ENCODE measurements around the gene ANKRD22.

The ANKRD22 gene

GRCh38 chr10:88880282-88881076 lies 28.8 kb upstream of the ANKRD22 start:
- TF ChIP-seq EZH2 (IDR thresholded peaks at IDR 0.05; ENCODE audit: borderline replicate concordance, low read depth, low read length, severe bottlenecking) (no peak), CTCF (IDR thresholded peaks at IDR 0.05; ENCODE audit: borderline replicate concordance, extremely low read depth, low read length, poor library complexity, severe bottlenecking) (peak; percentile 44)
- Histone ChIP-seq H3K4me1 (ENCODE audit: insufficient read depth, low read length) (peaks cover 75% of the 10 kb centered on the region), H3K27ac (ENCODE audit: low read length) (peak overlapping the region; percentile 96), H3K9me3 (ENCODE audit: insufficient read depth, low read length, severe bottlenecking) (no peaks in the 10 kb centered on the region), H4K20me1 (ENCODE audit: insufficient read depth, low read length) (peaks cover 12% of the 10 kb centered on the region; the same call in 1 of the 2 replicates), H3K9ac (ENCODE audit: low read depth, low read length) (peak overlapping the region; percentile 90), H3K4me2 (ENCODE audit: insufficient read depth, low read length) (peak overlapping the region; percentile 70), H3K27me3 (ENCODE audit: insufficient read depth, low read length, poor library complexity) (no peaks in the 10 kb centered on the region), H3K4me3 (ENCODE audit: low read depth in 1 of 2, low read length in 2 of 2) (peak overlapping the region; percentile 76 to 85), H3K36me3 (ENCODE audit: insufficient read depth, low read length) (peaks cover 31% of the 10 kb centered on the region), H2AFZ (ENCODE audit: low read depth, low read length) (peak overlapping the region; percentile 91), H3K79me2 (ENCODE audit: insufficient read depth, low read length) (peaks cover 54% of the 10 kb centered on the region)
- ATAC-seq (ENCODE audit: insufficient read depth, low read depth) (peak; percentile 71), DNase-seq (peak; percentile 66)

DNA sequence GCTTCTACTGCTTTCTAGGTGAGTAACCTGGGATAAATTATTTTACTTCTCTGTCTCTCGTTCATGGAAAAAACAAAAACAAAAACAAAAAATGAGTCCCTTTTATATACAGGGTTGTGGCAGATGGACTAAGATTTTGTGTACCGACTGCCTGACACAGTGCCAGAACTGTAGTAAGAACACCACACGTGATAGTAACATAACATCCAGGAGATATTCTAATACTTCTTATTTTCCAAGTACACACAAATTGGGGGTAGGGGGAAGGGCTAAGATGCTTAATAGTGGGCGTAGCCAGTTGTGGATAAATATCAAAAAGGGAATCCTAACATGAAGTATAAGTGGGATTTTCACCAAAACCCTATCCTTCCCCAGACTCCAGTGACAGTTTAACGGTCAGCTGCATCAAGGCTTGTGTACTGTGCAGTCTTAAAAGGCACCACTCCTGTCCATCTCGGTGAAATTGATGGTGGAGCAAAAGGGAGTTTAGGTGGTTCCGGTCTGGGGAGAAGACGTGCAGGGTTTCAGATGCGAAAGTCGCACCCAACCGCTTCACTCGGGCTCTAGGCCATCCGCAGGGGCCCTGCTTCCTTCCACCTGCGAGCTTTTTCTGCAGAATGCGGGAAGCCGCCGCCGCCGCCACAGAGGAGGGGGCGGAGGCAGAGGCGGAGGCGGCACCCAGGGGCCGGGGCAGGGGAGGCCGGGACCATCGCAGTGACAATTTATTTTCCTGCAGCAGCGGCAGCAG lies 28.1 kb upstream of the ANKRD22 start, which contains the start of gene STAMBPL1:
Gene STAMBPL1 (plus strand): TSS at position 712 of the 748 bp plus-strand sequence. CDS start 21,464 bp downstream, outside the sequence.
- Histone ChIP-seq H3K4me1 (ENCODE audit: insufficient read depth, low read length) (peaks cover 71% of the 10 kb centered on the region), H3K9me3 (ENCODE audit: insufficient read depth, low read length, severe bottlenecking) (no peaks in the 10 kb centered on the region), H3K79me2 (ENCODE audit: insufficient read depth, low read length) (peaks cover 46% of the 10 kb centered on the region), H3K9ac (ENCODE audit: low read depth, low read length) (peak within 1 kb of the TSS; percentile 90), H3K36me3 (ENCODE audit: insufficient read depth, low read length) (peaks cover 27% of the 10 kb centered on the region), H2AFZ (ENCODE audit: low read depth, low read length) (peak within 1 kb of the TSS; percentile 91), H3K27ac (ENCODE audit: low read length) (peak within 1 kb of the TSS; percentile 96), H3K4me3 (ENCODE audit: low read depth in 1 of 2, low read length in 2 of 2) (peak within 1 kb of the TSS; percentile 76 to 85), H3K27me3 (ENCODE audit: insufficient read depth, low read length, poor library complexity) (no peaks in the 10 kb centered on the region), H3K4me2 (ENCODE audit: insufficient read depth, low read length) (peak within 1 kb of the TSS; percentile 70), H4K20me1 (ENCODE audit: insufficient read depth, low read length) (peaks cover 7% of the 10 kb centered on the region; the same call in 1 of the 2 replicates)
- peak; percentile 91 for DNase-seq
- ATAC-seq (ENCODE audit: insufficient read depth, low read depth) = peak; percentile 89
- TF ChIP-seq EZH2 (IDR thresholded peaks at IDR 0.05; ENCODE audit: borderline replicate concordance, low read depth, low read length, severe bottlenecking) = no peak
- no peak for TF ChIP-seq CTCF (IDR thresholded peaks at IDR 0.05; ENCODE audit: borderline replicate concordance, extremely low read depth, low read length, poor library complexity, severe bottlenecking)

GRCh38 chr10:88877298-88877697 lies 25.7 kb upstream of the ANKRD22 start:
- Histone ChIP-seq H3K79me2 (ENCODE audit: insufficient read depth, low read length) (peaks cover 22% of the 10 kb centered on the region), H4K20me1 (ENCODE audit: insufficient read depth, low read length) (no peaks in the 10 kb centered on the region), H3K9me3 (ENCODE audit: insufficient read depth, low read length, severe bottlenecking) (no peaks in the 10 kb centered on the region), H3K27me3 (ENCODE audit: insufficient read depth, low read length, poor library complexity) (no peaks in the 10 kb centered on the region), H3K36me3 (ENCODE audit: insufficient read depth, low read length) (peaks cover 10% of the 10 kb centered on the region; the same call in 1 of the 2 replicates), H3K27ac (ENCODE audit: low read length) (peak overlapping the region; percentile 96), H3K4me1 (ENCODE audit: insufficient read depth, low read length) (peaks cover 48% of the 10 kb centered on the region), H3K4me3 (ENCODE audit: low read depth in 1 of 2, low read length in 2 of 2) (no peak overlapping the region), H3K4me2 (ENCODE audit: insufficient read depth, low read length) (no peak overlapping the region), H3K9ac (ENCODE audit: low read depth, low read length) (no peak overlapping the region), H2AFZ (ENCODE audit: low read depth, low read length) (peak overlapping the region; percentile 91)
- DNase-seq = no peak
- ATAC-seq (ENCODE audit: insufficient read depth, low read depth) = no peak
- TF ChIP-seq EZH2 (IDR thresholded peaks at IDR 0.05; ENCODE audit: borderline replicate concordance, low read depth, low read length, severe bottlenecking) = no peak
- TF ChIP-seq CTCF (IDR thresholded peaks at IDR 0.05; ENCODE audit: borderline replicate concordance, extremely low read depth, low read length, poor library complexity, severe bottlenecking) = no peak
